H1 (cell line): ENCODE measurements around the gene NDUFS5. TPM values are rescaled to one million over a fixed set of nuclear protein-coding genes. Genes with fewer than 3 reads are reported as not detected.

Experiments
- CTCF ChIA-PET: fragments of 300-600 bp; sonication (Branson Sonifier 250); formaldehyde crosslinking; loops from one replicate; lab custom pipeline; 2021; ENCODE audit not compliant: partially characterized antibody; lab: Charles Lee
- POLR2A ChIA-PET: fragments of 300-600 bp; sonication (Branson Sonifier 250); formaldehyde crosslinking; loops from one replicate; lab custom pipeline; 2021; ENCODE audit warnings: inconsistent platforms; ENCODE audit not compliant: partially characterized antibody; lab: Charles Lee
- DNase-seq, 2 experiments: peaks; one replicate each; pipeline versions ENCODE4 v3.0.0 to v3.0.0-alpha.2; 2010 to 2022; ENCODE audit warnings: low spot score in 2 of 2, low read depth in 1 of 2, mixed read lengths in 1 of 2
- FAIRE-seq: peaks from 2 replicates; lab custom pipeline; 2011; peaks lifted over from hg19 to GRCh38; lab: Jason Lieb, UNC
- H2AFZ ChIP-seq: 2 replicates; pipeline ENCODE4 v1.8.1; 2012; ENCODE audit warnings: low read length, inconsistent platforms
- H2AK5ac ChIP-seq: 2 replicates; pipeline ENCODE4 v1.6.1; 2013; ENCODE audit warnings: low read depth, low read length
- H2BK120ac ChIP-seq: replicated peaks from 2 replicates; pipeline ENCODE3; 2013; ENCODE audit warnings: low read depth, low read length, inconsistent platforms
- H2BK12ac ChIP-seq: 2 replicates; pipeline ENCODE4 v1.6.1; 2013; ENCODE audit warnings: low read depth, low read length
- H2BK15ac ChIP-seq: 2 replicates; pipeline ENCODE4 v1.6.1; 2013; ENCODE audit warnings: low read length
- H2BK20ac ChIP-seq: 2 replicates; pipeline ENCODE4 v1.6.1; 2013; ENCODE audit warnings: low read length
- H2BK5ac ChIP-seq: 2 replicates; pipeline ENCODE4 v1.6.1; 2013; ENCODE audit warnings: low read depth, low read length
- H3K14ac ChIP-seq: 2 replicates; pipeline ENCODE4 v1.6.1; 2013; ENCODE audit warnings: inconsistent platforms; ENCODE audit not compliant: insufficient read length
- H3K18ac ChIP-seq: 2 replicates; pipeline ENCODE4 v1.6.1; 2013; ENCODE audit warnings: low read length; ENCODE audit errors: extremely low read depth
- H3K23ac ChIP-seq: 2 replicates; pipeline ENCODE4 v1.6.1; 2013; ENCODE audit warnings: inconsistent platforms; ENCODE audit not compliant: insufficient read length
- H3K23me2 ChIP-seq: 2 replicates; pipeline ENCODE4 v1.6.1; 2013; ENCODE audit warnings: low read depth, low read length
- H3K27ac ChIP-seq: 2 replicates; pipeline ENCODE4 v1.6.1; 2011; ENCODE audit warnings: low read depth, low read length, inconsistent platforms
- H3K27me3 ChIP-seq, 4 experiments: replicated peaks in 1 of 4; 1 replicate in 1 of 4; 2 replicates in 3 of 4; pipeline versions ENCODE4 v1.6.1 to v1.8.1; 2011 to 2013; ENCODE audit warnings: low read length in 3 of 4, mild to moderate bottlenecking in 3 of 4, inconsistent platforms in 2 of 4, mixed read lengths in 2 of 4, moderate library complexity in 1 of 4; ENCODE audit not compliant: control insufficient read depth in 3 of 4, insufficient read depth in 3 of 4; ENCODE audit errors: extremely low read depth in 1 of 4
- H3K36me3 ChIP-seq, 4 experiments: 2 replicates each; pipeline versions ENCODE4 v1.6.1 to v1.8.1; 2011 to 2013; ENCODE audit warnings: mild to moderate bottlenecking in 4 of 4, low read length in 3 of 4, moderate library complexity in 2 of 4, control low read depth in 1 of 4, inconsistent platforms in 1 of 4; ENCODE audit not compliant: insufficient read depth in 4 of 4, control insufficient read depth in 2 of 4
- H3K4ac ChIP-seq: replicated peaks from 2 replicates; pipeline ENCODE3; 2013; ENCODE audit warnings: low read length, low read depth, mixed read lengths, inconsistent platforms; ENCODE audit not compliant: insufficient read length
- H3K4me1 ChIP-seq, 4 experiments: replicated peaks in 1 of 4; 1 replicate in 1 of 4; 2 replicates in 3 of 4; pipeline versions ENCODE4 v1.6.1 to v1.8.1; 2011 to 2013; ENCODE audit warnings: low read length in 3 of 4, inconsistent platforms in 2 of 4, mixed read lengths in 1 of 4; ENCODE audit not compliant: insufficient read depth in 4 of 4, control insufficient read depth in 3 of 4
- H3K4me2 ChIP-seq, 2 experiments: 2 replicates each; pipeline versions ENCODE4 v1.6.1 to v1.8.1; 2011 to 2013; ENCODE audit warnings: low read depth in 2 of 2, low read length in 2 of 2, control low read depth in 1 of 2, inconsistent platforms in 1 of 2, mild to moderate bottlenecking in 1 of 2; ENCODE audit not compliant: insufficient read depth in 1 of 2
- H3K4me3 ChIP-seq, 4 experiments: fragments of 200-600, 300-600 bp in 1 of 4; sonication (generic), shearing (Covaris generic), sonication (Bioruptor Twin) in 1 of 4; 2 replicates each; pipeline versions ENCODE4 v1.5.1 to v1.8.1; 2011 to 2016; ENCODE audit warnings: low read length in 4 of 4, low read depth in 3 of 4, control low read depth in 2 of 4, inconsistent platforms in 2 of 4, mild to moderate bottlenecking in 2 of 4, mixed read lengths in 1 of 4, moderate library complexity in 1 of 4; ENCODE audit not compliant: insufficient read depth in 2 of 4; ENCODE audit errors: extremely low read depth in 1 of 4
- H3K56ac ChIP-seq: replicated peaks from 2 replicates; pipeline ENCODE3; 2013; ENCODE audit warnings: low read depth, mild to moderate bottlenecking, mixed read lengths, low read length, inconsistent platforms; ENCODE audit not compliant: insufficient read length
- H3K79me1 ChIP-seq: 2 replicates; pipeline ENCODE4 v1.6.1; 2013; ENCODE audit warnings: low read depth, low read length, control low read depth
- H3K79me2 ChIP-seq, 2 experiments: 2 replicates each; pipeline versions ENCODE4 v1.6.1 to v1.8.1; 2012 to 2013; ENCODE audit warnings: low read length in 2 of 2, mild to moderate bottlenecking in 2 of 2, inconsistent platforms in 1 of 2; ENCODE audit not compliant: insufficient read depth in 2 of 2, control insufficient read depth in 1 of 2
- H3K9ac ChIP-seq, 4 experiments: replicated peaks in 1 of 4; 1 replicate in 1 of 4; 2 replicates in 3 of 4; pipeline versions ENCODE4 v1.6.1 to v1.8.1; 2011 to 2013; ENCODE audit warnings: low read depth in 3 of 4, low read length in 3 of 4, control low read depth in 2 of 4, mild to moderate bottlenecking in 2 of 4, moderate library complexity in 2 of 4, inconsistent platforms in 1 of 4; ENCODE audit errors: extremely low read depth in 1 of 4
- H3K9me3 ChIP-seq, 2 experiments: 2 replicates each; pipeline versions ENCODE4 v1.6.1 to v1.8.1; 2012 to 2013; ENCODE audit warnings: mild to moderate bottlenecking in 2 of 2, moderate library complexity in 2 of 2, control low read depth in 1 of 2, inconsistent platforms in 1 of 2, low read depth in 1 of 2, low read length in 1 of 2, mixed read lengths in 1 of 2; ENCODE audit not compliant: insufficient read depth in 2 of 2
- H4K20me1 ChIP-seq, 2 experiments: replicated peaks in 1 of 2; 2 replicates each; pipeline versions ENCODE3 to v1.8.1; 2011 to 2013; ENCODE audit warnings: inconsistent platforms in 2 of 2, low read length in 2 of 2, mild to moderate bottlenecking in 1 of 2; ENCODE audit not compliant: insufficient read depth in 2 of 2, control insufficient read depth in 1 of 2
- H4K5ac ChIP-seq: 2 replicates; pipeline ENCODE4 v1.6.1; 2013; ENCODE audit warnings: low read length, low read depth, mixed read lengths, inconsistent platforms; ENCODE audit not compliant: insufficient read length
- H4K8ac ChIP-seq: 2 replicates; pipeline ENCODE4 v1.8.0; 2013; ENCODE audit warnings: mild to moderate bottlenecking, moderate library complexity, low read length, inconsistent platforms; ENCODE audit not compliant: insufficient read depth; ENCODE audit errors: extremely low read depth
- H4K91ac ChIP-seq: replicated peaks from 2 replicates; pipeline ENCODE3; 2013; ENCODE audit warnings: low read length, mixed read lengths, inconsistent platforms; ENCODE audit not compliant: insufficient read length
- CTCF ChIP-seq, 3 experiments: IDR thresholded peaks; 1 replicate in 2 of 3; 2 replicates in 1 of 3; pipeline versions ENCODE4 v1.5.1 to v1.6.1; 2011; ENCODE audit warnings: low read length in 3 of 3, mild to moderate bottlenecking in 3 of 3, inconsistent platforms in 2 of 3, low read depth in 1 of 3, moderate library complexity in 1 of 3; ENCODE audit not compliant: insufficient read depth in 1 of 3; ENCODE audit errors: control extremely low read depth in 1 of 3
- EGR1 ChIP-seq: IDR thresholded peaks from 2 replicates; pipeline ENCODE4 v1.6.1; 2011; ENCODE audit warnings: low read depth, low read length, borderline replicate concordance
- EZH2 ChIP-seq: fragments of 200-600 bp; sonication (generic); IDR thresholded peaks from 2 replicates; pipeline ENCODE4 v1.7.1; 2012; ENCODE audit warnings: low read depth, mild to moderate bottlenecking, moderate library complexity, low read length, inconsistent platforms; ENCODE audit not compliant: severe bottlenecking
- whole genome bisulfite sequencing, 2 experiments: shearing (Covaris generic) in 1 of 2; methylation state at CpG; one replicate each; pipeline versions ENCODE4 v1.1.6 to v1.1.7; 2013 to 2015; ENCODE audit warnings: low lambda C conversion rate in 2 of 2, mixed read lengths in 2 of 2, inconsistent platforms in 1 of 2, low coverage in 1 of 2, missing lambda C conversion rate in 1 of 2; ENCODE audit not compliant: insufficient replicate concordance in 2 of 2, insufficient coverage in 1 of 2, insufficient read length in 1 of 2; ENCODE audit errors: extremely low coverage in 1 of 2, missing lambda C conversion rate in 1 of 2; 5-methylcytosine and 5-hydroxymethylcytosine counted together
- polyA plus RNA-seq, 7 experiments: library from polyadenylated mRNA; depleted of rRNA in 3 of 7; stranded (reverse) in 5 of 7; unstranded in 2 of 7; fragments of >200 nt in 5 of 7; fragments of 200-250 nt in 2 of 7; gene quantifications; 1 replicate in 5 of 7; 2 replicates in 1 of 7; 4 replicates in 1 of 7; pipeline versions ENCODE4 v1.2.1 to v1.2.3, GENCODE V29; 2011 to 2013; ENCODE audit warnings: missing spikeins in 2 of 7, mixed read lengths in 2 of 7
- total RNA-seq: library from RNA; stranded (reverse); fragmentation: NEBNext Ultra II Directional; extraction: Animal tissue kit (Norgen Biotek cat#: 25700); gene quantifications from 2 replicates; pipeline ENCODE4 v1.2.1, GENCODE V29; 2021

The NDUFS5 gene
- total and polyA plus RNA-seq, 2 of the 8 experiments (the other 6 are each of a cell fraction or from before 2014, with no cell fraction given): 435 to 835 TPM

- POLR2A ChIA-PET: interaction anchor here (0.7 to 5.0 kb wide), 10 partner anchors 9 to 90 kb away, joined by 3 to 16 read pairs (median 4); partner anchors contain the start of genes AKIRIN1 and NDUFS5
- H3K9ac ChIP-seq: no peak overlapping the region
Measured at GRCh38 chr1:39080831-39081270, 54.7 kb downstream of the NDUFS5 start.

More at GRCh38 chr1:39080831-39081270, 54.7 kb downstream of the NDUFS5 start:
- no peaks in the 10 kb centered on the region for H3K9me3 ChIP-seq
- 0 out of 2 replicates have a peak, but pooled peaks have one; percentile 14 for TF ChIP-seq EGR1
- no peak for TF ChIP-seq EZH2
- peak in 1 of 3 experiments; percentile 7; a peak in 1 of 4 replicates for TF ChIP-seq CTCF (IDR thresholded peaks at IDR 0.05; ENCODE audit: control extremely low read depth in 1 of 3, insufficient read depth in 1 of 3, low read depth in 1 of 3, low read length in 3 of 3)
- TF ChIP-seq, all 59 proteins: peak for 2
- peaks cover 6 to 10% (median 6%) of the 10 kb centered on the region in 4 experiments for H3K4me1 ChIP-seq
- peak overlapping the region; percentile 70 to 72 for H3K4me2 ChIP-seq
- H2AK5ac ChIP-seq: no peak overlapping the region
- H2BK5ac ChIP-seq: peak overlapping the region; percentile 48; the same call in 1 of the 2 replicates
- H3K14ac ChIP-seq: no peak overlapping the region
- no peaks in the 10 kb centered on the region; the same call in none of the 2 replicates for H3K79me1 ChIP-seq
- H4K8ac ChIP-seq: no peak overlapping the region; the same call in 1 of the 2 replicates
- CTCF ChIA-PET: interaction anchor here (0.5 to 4.5 kb wide), 12 partner anchors 9 to 389 kb away, joined by 3 to 26 read pairs (median 3); partner anchors contain the start of gene NDUFS5
- H3K36me3 ChIP-seq: no peaks in the 10 kb centered on the region
- peaks cover 0 to 12% (median 8%) of the 10 kb centered on the region in 4 experiments; a peak in 6 of 7 replicates for H3K27me3 ChIP-seq
- H2BK15ac ChIP-seq: no peak overlapping the region
- H3K4me3 ChIP-seq: peak overlapping the region; percentile 21 to 72 (median 43); a peak in 7 of 8 replicates
- FAIRE-seq (no peak), DNase-seq (peak; percentile 59 to 86)
- no peak overlapping the region for H3K56ac ChIP-seq
- no peak overlapping the region for H3K4ac ChIP-seq
- H4K20me1 ChIP-seq: no peaks in the 10 kb centered on the region
- no peak overlapping the region; the same call in none of the 2 replicates for H3K18ac ChIP-seq
- peaks cover 8% of the 10 kb centered on the region; the same call in 1 of the 2 replicates for H3K23me2 ChIP-seq
- H2BK12ac ChIP-seq: no peak overlapping the region
- no peak overlapping the region; the same call in 1 of the 2 replicates for H2AFZ ChIP-seq
- WGBS, 2 experiments: 13% methylated on average over 11 of the region's 35 CpGs; no CpG with 5 or more reads in 1 of the 2 experiments
- H2BK20ac ChIP-seq: no peak overlapping the region
- H4K5ac ChIP-seq: no peak overlapping the region
- H2BK120ac ChIP-seq: no peak overlapping the region
- H4K91ac ChIP-seq: no peak overlapping the region
- no peaks in the 10 kb centered on the region for H3K79me2 ChIP-seq
- H3K23ac ChIP-seq: no peak overlapping the region
- no peak overlapping the region for H3K27ac ChIP-seq
